GM23338 (cell line): ENCODE results near the gene XYLT1. TPM values are rescaled to one million over a fixed set of nuclear protein-coding genes. Genes with fewer than 3 reads are reported as not detected.

Source experiments
- ATAC-seq: fragments of 200-7000 bp; cut with Tn5 transposase; 3 replicates; pipeline ENCODE4 v1.9.1; 2020
- DNase-seq: peaks from one replicate; pipeline ENCODE4 v3.0.0-alpha.2; 2015; ENCODE audit warnings: low spot score
- H2AFZ ChIP-seq: fragments of 200-600 bp; sonication (generic); 2 replicates; pipeline ENCODE4 v1.8.0; 2016; ENCODE audit warnings: antibody characterized with exemption, mild to moderate bottlenecking, moderate library complexity
- H3F3A ChIP-seq: fragments of 200-600 bp; sonication (generic); replicated peaks from 2 replicates; pipeline ENCODE4 v1.8.0; 2017; ENCODE audit warnings: antibody characterized with exemption, mixed run types, low read depth
- H3K27ac ChIP-seq: fragments of 200-600 bp; sonication (generic); 2 replicates; pipeline ENCODE4 v1.6.1; 2016; ENCODE audit warnings: low read depth
- H3K27me3 ChIP-seq: fragments of 200-600 bp; sonication (generic); 2 replicates; pipeline ENCODE4 v1.8.0; 2016; ENCODE audit warnings: mild to moderate bottlenecking, mixed run types, moderate library complexity; ENCODE audit not compliant: insufficient read depth
- H3K36me3 ChIP-seq: fragments of 200-600 bp; sonication (generic); 2 replicates; pipeline ENCODE4 v1.8.0; 2016; ENCODE audit warnings: mild to moderate bottlenecking; ENCODE audit not compliant: insufficient read depth
- H3K4me1 ChIP-seq: fragments of 200-600 bp; sonication (generic); 2 replicates; pipeline ENCODE4 v1.8.0; 2016; ENCODE audit warnings: mild to moderate bottlenecking, moderate library complexity; ENCODE audit not compliant: insufficient read depth
- H3K4me2 ChIP-seq: fragments of 200-600 bp; sonication (generic); 2 replicates; pipeline ENCODE4 v1.7.1; 2017; ENCODE audit warnings: mixed run types
- H3K4me3 ChIP-seq: fragments of 200-600 bp; sonication (generic); 2 replicates; pipeline ENCODE4 v1.6.1; 2016; ENCODE audit warnings: mixed run types
- H3K79me2 ChIP-seq: fragments of 200-600 bp; sonication (generic); replicated peaks from 2 replicates; pipeline ENCODE4 v1.8.0; 2017; ENCODE audit warnings: mild to moderate bottlenecking; ENCODE audit not compliant: insufficient read depth
- H3K9me2 ChIP-seq: fragments of 200-600 bp; sonication (generic); 2 replicates; pipeline ENCODE4 v1.8.0; 2017; ENCODE audit not compliant: insufficient read depth
- H4K20me1 ChIP-seq: fragments of 200-600 bp; sonication (generic); replicated peaks from 2 replicates; pipeline ENCODE4 v1.8.0; 2017; ENCODE audit warnings: mild to moderate bottlenecking; ENCODE audit not compliant: insufficient read depth
- H3K27ac Mint-ChIP-seq: 2 replicates; pipeline ENCODE4 v1.8.0; 2020; ENCODE audit warnings: inconsistent platforms, mild to moderate bottlenecking, moderate library complexity, mixed read lengths
- H3K27me3 Mint-ChIP-seq: 3 replicates; pipeline ENCODE4 v1.8.0; 2022; ENCODE audit warnings: low read depth, mild to moderate bottlenecking, moderate library complexity, mixed read lengths, inconsistent platforms; ENCODE audit not compliant: insufficient read depth, poor library complexity
- H3K36me3 Mint-ChIP-seq: 3 replicates; pipeline ENCODE4 v1.8.0; 2021; ENCODE audit warnings: low read depth, mild to moderate bottlenecking, inconsistent platforms, moderate library complexity, mixed read lengths
- H3K4me1 Mint-ChIP-seq: 3 replicates; pipeline ENCODE4 v1.8.0; 2020; ENCODE audit warnings: mild to moderate bottlenecking, inconsistent platforms, mixed read lengths
- H3K4me3 Mint-ChIP-seq: 3 replicates; pipeline ENCODE4 v1.8.0; 2021; ENCODE audit warnings: moderate library complexity, mild to moderate bottlenecking, inconsistent platforms, mixed read lengths
- H3K9me3 Mint-ChIP-seq: 3 replicates; pipeline ENCODE4 v1.8.0; 2020; ENCODE audit warnings: moderate library complexity, mild to moderate bottlenecking, inconsistent platforms, mixed read lengths
- CREB1 ChIP-seq: fragments of 250-450 bp; sonication (Bioruptor Pico); IDR thresholded peaks from 2 replicates; pipeline ENCODE4 v1.5.0; 2020; ENCODE audit warnings: low read depth, mild to moderate bottlenecking, moderate library complexity
- EZH2 ChIP-seq: fragments of 200-600 bp; sonication (generic); IDR thresholded peaks from one replicate; pipeline ENCODE4 v1.8.0; 2017; ENCODE audit warnings: antibody characterized with exemption, mild to moderate bottlenecking, low read depth; ENCODE audit not compliant: unreplicated experiment
- JUNB ChIP-seq: IDR thresholded peaks from one replicate; pipeline ENCODE4 v1.6.1; 2016; ENCODE audit warnings: antibody characterized with exemption; ENCODE audit not compliant: unreplicated experiment
- NANOG ChIP-seq: IDR thresholded peaks from 2 replicates; pipeline ENCODE4 v1.6.1; 2016; ENCODE audit warnings: antibody characterized with exemption, borderline replicate concordance
- POLR2AphosphoS5 ChIP-seq: IDR thresholded peaks from 2 replicates; pipeline ENCODE4 v1.6.1; 2016; ENCODE audit warnings: antibody characterized with exemption, low read depth
- STAT1 ChIP-seq: IDR thresholded peaks from one replicate; pipeline ENCODE4 v1.6.1; 2016; ENCODE audit warnings: antibody characterized with exemption; ENCODE audit not compliant: unreplicated experiment
- ZNF114 ChIP-seq: fragments of 250-450 bp; sonication (Bioruptor Pico); IDR thresholded peaks from 2 replicates; pipeline ENCODE4 v1.5.0; 2020; ENCODE audit warnings: mild to moderate bottlenecking, moderate library complexity
- ZNF331 ChIP-seq: fragments of 250-450 bp; sonication (Bioruptor Pico); IDR thresholded peaks from 2 replicates; pipeline ENCODE4 v1.5.0; 2020; ENCODE audit warnings: low read depth, mild to moderate bottlenecking, moderate library complexity
- polyA plus RNA-seq: library from polyadenylated mRNA; unstranded; fragments of >200 nt; fragmentation: Nextera tagmentation; extraction: Ambion mirVana; gene quantifications from 2 replicates; pipeline ENCODE4 v1.2.1, GENCODE V29; 2016
- total RNA-seq: library from RNA; depleted of rRNA; stranded (reverse); fragments of >200 nt; shearing (Covaris generic); gene quantifications from 2 replicates; pipeline ENCODE4 v1.2.3, GENCODE V29; 2014
- TF ChIP-seq, protein P1 (sequence below): IDR thresholded peaks from 2 replicates; pipeline ENCODE4 v1.6.1; 2016; ENCODE audit warnings: antibody characterized with exemption
- TF ChIP-seq, protein P2 (sequence below), 2 experiments: fragments of 200-600 bp in 1 of 2; sonication (generic) in 1 of 2; conservative IDR thresholded peaks; 2 replicates each; pipeline versions ENCODE4 v1.5.1 to v1.6.1; 2016 to 2017; ENCODE audit warnings: antibody characterized with exemption in 2 of 2, low read depth in 2 of 2, mild to moderate bottlenecking in 2 of 2, moderate library complexity in 1 of 2
- TF ChIP-seq, protein P3 (sequence below): fragments of 250-450 bp; sonication (Bioruptor Pico); IDR thresholded peaks from 2 replicates; pipeline ENCODE4 v1.5.0; 2020; ENCODE audit warnings: mild to moderate bottlenecking, moderate library complexity

The XYLT1 gene
- total and polyA plus RNA-seq, 2 experiments from 2014 or later = 3.5 to 24.7 TPM

DNA sequence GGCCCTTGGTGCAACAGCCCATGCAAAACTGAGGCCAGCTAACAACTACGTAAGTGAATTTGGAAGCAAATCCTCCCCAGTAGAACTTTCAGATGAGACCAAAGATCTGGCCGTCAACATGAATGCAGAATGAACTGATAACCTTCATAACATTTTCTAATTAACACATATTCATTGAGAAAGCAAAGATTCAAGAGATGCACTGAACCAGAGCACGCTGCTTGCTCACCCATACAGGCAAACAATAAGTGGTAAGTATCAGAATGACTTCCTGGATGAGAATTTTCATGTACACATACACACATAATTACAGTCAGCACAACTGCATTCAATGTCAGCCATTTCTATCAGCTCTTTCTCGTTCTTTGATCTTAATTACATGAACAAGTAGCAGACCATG lies 30.6 kb downstream of the XYLT1 start:
- Histone ChIP-seq H3K4me2 (no peak overlapping the region), H3K4me3 (no peak overlapping the region), H3K9me2 (0 out of 2 replicates have a peak, but pooled peaks cover 4% of the 10 kb centered on the region), H3K79me2 (peaks cover 69% of the 10 kb centered on the region), H3K36me3 (no peaks in the 10 kb centered on the region), H4K20me1 (no peaks in the 10 kb centered on the region), H3K27me3 (no peaks in the 10 kb centered on the region), H3K27ac (no peak overlapping the region), H2AFZ (no peak overlapping the region), H3K4me1 (peaks cover 8% of the 10 kb centered on the region; the same call in 1 of the 2 replicates), H3F3A (no peaks in the 10 kb centered on the region)
- Mint-ChIP-seq H3K4me3 (no peak overlapping the region), H3K27me3 (no peaks in the 10 kb centered on the region), H3K9me3 (no peaks in the 10 kb centered on the region; the same call in 1 of the 3 replicates), H3K27ac (no peak overlapping the region), H3K36me3 (peaks cover 22% of the 10 kb centered on the region; the same call in 2 of the 3 replicates), H3K4me1 (peaks cover 7% of the 10 kb centered on the region)
- TF ChIP-seq CREB1 (CRISPR knock-in tag) (no peak), ZNF114 (no peak), STAT1 (no peak), ZNF331 (CRISPR knock-in tag) (no peak), NANOG (no peak), EZH2 (no peak), POLR2AphosphoS5 (no peak), JUNB (no peak)
- TF ChIP-seq, protein P1, sequence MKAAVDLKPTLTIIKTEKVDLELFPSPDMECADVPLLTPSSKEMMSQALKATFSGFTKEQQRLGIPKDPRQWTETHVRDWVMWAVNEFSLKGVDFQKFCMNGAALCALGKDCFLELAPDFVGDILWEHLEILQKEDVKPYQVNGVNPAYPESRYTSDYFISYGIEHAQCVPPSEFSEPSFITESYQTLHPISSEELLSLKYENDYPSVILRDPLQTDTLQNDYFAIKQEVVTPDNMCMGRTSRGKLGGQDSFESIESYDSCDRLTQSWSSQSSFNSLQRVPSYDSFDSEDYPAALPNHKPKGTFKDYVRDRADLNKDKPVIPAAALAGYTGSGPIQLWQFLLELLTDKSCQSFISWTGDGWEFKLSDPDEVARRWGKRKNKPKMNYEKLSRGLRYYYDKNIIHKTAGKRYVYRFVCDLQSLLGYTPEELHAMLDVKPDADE = no peak
- TF ChIP-seq, protein P2, sequence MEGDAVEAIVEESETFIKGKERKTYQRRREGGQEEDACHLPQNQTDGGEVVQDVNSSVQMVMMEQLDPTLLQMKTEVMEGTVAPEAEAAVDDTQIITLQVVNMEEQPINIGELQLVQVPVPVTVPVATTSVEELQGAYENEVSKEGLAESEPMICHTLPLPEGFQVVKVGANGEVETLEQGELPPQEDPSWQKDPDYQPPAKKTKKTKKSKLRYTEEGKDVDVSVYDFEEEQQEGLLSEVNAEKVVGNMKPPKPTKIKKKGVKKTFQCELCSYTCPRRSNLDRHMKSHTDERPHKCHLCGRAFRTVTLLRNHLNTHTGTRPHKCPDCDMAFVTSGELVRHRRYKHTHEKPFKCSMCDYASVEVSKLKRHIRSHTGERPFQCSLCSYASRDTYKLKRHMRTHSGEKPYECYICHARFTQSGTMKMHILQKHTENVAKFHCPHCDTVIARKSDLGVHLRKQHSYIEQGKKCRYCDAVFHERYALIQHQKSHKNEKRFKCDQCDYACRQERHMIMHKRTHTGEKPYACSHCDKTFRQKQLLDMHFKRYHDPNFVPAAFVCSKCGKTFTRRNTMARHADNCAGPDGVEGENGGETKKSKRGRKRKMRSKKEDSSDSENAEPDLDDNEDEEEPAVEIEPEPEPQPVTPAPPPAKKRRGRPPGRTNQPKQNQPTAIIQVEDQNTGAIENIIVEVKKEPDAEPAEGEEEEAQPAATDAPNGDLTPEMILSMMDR (conservative IDR thresholded peaks at IDR 0.05; ENCODE audit: low read depth in 2 of 2) = no peak
- TF ChIP-seq, protein P3, sequence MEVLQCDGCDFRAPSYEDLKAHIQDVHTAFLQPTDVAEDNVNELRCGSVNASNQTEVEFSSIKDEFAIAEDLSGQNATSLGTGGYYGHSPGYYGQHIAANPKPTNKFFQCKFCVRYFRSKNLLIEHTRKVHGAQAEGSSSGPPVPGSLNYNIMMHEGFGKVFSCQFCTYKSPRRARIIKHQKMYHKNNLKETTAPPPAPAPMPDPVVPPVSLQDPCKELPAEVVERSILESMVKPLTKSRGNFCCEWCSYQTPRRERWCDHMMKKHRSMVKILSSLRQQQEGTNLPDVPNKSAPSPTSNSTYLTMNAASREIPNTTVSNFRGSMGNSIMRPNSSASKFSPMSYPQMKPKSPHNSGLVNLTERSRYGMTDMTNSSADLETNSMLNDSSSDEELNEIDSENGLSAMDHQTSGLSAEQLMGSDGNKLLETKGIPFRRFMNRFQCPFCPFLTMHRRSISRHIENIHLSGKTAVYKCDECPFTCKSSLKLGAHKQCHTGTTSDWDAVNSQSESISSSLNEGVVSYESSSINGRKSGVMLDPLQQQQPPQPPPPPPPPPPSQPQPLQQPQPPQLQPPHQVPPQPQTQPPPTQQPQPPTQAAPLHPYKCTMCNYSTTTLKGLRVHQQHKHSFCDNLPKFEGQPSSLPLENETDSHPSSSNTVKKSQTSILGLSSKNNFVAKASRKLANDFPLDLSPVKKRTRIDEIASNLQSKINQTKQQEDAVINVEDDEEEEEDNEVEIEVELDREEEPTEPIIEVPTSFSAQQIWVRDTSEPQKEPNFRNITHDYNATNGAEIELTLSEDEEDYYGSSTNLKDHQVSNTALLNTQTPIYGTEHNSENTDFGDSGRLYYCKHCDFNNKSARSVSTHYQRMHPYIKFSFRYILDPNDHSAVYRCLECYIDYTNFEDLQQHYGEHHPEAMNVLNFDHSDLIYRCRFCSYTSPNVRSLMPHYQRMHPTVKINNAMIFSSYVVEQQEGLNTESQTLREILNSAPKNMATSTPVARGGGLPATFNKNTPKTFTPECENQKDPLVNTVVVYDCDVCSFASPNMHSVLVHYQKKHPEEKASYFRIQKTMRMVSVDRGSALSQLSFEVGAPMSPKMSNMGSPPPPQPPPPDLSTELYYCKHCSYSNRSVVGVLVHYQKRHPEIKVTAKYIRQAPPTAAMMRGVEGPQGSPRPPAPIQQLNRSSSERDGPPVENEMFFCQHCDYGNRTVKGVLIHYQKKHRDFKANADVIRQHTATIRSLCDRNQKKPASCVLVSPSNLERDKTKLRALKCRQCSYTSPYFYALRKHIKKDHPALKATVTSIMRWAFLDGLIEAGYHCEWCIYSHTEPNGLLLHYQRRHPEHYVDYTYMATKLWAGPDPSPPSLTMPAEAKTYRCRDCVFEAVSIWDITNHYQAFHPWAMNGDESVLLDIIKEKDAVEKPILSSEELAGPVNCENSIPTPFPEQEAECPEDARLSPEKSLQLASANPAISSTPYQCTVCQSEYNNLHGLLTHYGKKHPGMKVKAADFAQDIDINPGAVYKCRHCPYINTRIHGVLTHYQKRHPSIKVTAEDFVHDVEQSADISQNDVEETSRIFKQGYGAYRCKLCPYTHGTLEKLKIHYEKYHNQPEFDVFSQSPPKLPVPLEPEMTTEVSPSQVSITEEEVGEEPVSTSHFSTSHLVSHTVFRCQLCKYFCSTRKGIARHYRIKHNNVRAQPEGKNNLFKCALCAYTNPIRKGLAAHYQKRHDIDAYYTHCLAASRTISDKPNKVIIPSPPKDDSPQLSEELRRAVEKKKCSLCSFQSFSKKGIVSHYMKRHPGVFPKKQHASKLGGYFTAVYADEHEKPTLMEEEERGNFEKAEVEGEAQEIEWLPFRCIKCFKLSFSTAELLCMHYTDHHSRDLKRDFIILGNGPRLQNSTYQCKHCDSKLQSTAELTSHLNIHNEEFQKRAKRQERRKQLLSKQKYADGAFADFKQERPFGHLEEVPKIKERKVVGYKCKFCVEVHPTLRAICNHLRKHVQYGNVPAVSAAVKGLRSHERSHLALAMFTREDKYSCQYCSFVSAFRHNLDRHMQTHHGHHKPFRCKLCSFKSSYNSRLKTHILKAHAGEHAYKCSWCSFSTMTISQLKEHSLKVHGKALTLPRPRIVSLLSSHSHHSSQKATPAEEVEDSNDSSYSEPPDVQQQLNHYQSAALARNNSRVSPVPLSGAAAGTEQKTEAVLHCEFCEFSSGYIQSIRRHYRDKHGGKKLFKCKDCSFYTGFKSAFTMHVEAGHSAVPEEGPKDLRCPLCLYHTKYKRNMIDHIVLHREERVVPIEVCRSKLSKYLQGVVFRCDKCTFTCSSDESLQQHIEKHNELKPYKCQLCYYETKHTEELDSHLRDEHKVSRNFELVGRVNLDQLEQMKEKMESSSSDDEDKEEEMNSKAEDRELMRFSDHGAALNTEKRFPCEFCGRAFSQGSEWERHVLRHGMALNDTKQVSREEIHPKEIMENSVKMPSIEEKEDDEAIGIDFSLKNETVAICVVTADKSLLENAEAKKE (CRISPR knock-in tag) = no peak
- DNase-seq (no peak), ATAC-seq (no peak)
